GDM1 (cell line): Measurements from ENCODE around the gene NPAS2.

ENCODE experiments used
- DNase-seq: peaks from one replicate; lab custom pipeline; 2025; lab: John Stamatoyannopoulos, UW

NPAS2 gene

DNA sequence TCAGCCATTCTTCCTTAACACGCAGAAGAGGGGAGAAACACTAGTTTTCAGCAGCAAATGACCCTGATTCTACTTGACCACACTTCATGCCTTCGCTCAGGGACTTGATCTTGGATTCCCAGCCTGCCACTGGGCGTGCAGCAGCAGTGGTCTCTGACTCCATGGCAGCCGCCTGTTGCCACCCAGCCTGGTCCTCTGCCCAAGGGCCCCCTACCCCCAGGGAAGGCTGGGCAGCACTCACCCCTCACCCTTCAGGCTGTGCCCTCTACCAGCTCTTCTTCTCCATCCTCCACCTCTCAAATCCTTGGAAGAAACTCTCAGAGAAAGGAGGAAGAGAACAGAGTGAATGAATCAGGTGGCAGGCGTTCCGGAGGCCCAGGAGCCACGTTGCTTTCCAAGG is 150.1 kb downstream of the NPAS2 start:
- DNase-seq = no peak

DNA sequence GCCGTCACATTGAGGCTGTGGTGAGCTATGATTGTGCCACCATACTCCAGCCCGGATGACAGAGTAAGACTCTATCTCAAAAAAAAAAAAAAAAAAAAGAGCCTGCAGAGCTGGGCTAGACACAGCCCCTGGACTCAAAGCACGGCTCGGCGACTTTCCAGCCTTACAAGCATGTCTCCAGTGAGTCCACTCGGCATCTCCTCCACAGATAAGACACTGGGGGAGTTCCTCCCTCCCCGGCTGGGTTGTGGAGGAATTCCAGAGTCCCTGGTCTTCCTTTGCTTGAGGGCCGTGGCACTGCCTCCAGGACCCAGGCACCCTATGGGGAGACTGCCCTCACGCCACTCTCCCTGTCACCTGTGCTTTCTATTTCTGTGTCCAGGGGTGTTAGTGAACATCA is 151.3 kb downstream of the NPAS2 start:
- no peak for DNase-seq

DNA sequence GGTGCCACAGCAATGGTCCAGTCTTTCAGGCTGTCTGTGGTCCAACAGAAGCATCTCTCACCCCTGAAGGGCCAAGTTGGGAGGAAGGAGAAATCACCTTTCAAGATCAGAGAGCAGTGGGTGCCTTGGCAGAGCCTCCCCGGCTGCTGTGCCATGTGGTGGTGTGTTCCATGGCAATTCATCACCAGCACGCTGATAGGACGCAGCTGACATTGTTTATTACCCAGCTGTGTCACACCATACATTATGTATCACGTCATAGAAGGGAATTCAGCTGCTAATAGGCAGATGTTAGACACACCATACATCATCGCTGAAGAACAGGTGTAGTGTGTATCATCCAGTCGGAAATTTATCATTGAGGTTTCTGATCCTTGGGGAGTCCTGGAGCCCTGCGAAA is 152.5 kb downstream of the NPAS2 start:
- no peak for DNase-seq

DNA sequence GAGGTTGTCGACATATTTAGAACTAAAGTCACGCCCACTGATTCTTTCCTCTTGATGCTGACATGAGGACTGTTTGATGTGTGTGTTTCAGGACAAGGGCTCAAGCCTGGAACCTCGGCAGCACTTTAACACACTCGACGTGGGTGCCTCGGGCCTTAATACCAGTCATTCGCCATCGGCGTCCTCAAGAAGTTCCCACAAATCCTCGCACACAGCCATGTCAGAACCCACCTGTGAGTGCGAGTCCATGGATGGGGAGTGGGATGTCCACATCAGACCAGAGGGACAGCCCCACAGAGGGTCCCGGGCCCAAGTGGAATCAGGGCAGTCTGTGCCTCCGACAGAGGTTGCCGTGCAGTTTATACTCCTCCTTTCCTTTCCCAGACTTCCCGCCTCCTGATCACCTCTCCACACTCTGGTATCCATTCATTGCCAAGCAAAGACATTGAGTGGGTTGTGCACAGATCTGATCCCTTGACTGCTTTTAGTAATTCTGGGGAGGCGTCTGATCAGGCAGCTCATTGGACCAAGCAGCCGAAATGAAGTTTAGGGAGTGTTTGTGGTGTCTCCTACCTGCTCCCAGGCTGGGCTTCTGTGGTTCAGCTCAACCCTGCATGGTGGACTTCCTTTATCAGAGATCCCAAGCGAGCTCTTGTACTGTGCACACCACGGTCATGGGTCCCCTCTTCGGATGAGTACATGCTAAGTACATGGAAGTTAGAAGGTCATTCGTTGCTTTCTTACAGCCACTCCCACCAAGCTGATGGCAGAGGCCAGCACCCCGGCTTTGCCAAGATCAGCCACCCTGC is 155.0 kb downstream of the NPAS2 start:
- no peak for DNase-seq

DNA sequence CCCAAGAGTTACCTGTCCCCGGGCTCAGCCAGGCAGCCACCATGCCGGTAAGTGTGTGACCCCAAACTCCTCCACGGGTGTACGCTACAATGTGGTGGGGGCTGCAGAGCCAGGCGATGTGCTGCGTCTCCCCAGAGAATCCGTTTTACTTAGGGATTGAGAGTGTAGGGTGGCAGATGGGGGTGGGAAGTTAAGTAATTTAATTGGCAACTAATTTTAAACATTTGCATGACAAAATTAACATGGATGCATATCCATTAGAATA is 155.5 kb downstream of the NPAS2 start:
- DNase-seq = no peak

DNA sequence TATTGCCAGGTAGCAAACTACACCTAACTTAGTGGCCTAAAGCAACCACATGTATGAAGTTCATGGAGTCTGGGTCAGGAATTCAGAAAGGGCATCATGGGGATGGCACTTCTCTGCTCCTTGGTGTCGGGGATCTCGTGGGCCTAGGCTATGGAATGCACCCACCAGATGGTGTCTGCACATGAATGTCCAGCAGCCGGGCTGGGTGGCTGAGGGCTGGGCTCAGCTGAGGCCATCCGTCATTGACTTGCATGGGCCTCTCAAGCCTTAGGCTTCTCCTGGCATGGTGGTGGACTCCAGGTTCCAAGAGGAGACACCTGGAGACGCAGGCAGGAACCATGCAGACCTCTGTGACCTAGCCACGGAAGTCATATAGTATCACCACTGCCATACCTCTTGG is 156.1 kb downstream of the NPAS2 start:
- no peak for DNase-seq

DNA sequence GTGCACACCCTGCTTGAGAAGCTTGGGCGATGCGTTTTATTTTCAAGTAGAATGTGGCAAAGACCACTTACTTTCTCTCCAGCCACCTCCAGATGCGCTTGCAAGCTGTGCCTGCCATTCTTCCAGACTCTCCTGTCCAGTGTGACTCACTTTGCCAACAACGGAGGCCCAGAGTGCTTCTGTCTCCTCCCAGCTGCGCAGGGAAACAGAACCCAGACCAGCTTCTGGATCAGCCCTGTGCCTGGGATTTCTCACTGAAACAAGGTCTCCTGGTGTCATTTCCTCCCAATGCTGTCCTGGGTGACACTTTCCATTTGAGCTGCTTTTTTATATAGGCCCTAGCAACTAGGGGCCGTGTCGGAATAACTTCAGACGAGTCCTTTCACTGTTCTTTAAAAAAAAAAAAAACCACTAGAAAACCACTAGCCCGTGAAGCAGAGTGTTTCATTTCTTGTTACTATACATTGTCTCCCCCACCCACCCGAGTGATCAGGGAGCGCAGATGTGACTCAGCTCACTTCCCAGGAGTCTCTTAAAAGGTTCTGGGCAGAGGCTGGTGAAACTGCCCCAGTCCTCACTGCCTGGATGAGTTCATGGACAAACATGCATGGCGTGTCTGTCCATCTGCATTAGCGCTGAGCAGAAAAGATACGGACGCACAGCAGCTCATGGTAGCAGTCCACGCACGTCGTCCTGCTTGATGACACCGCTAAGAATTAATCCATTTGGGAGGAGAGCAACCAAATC is 156.9 kb downstream of the NPAS2 start:
- no peak for DNase-seq

DNA sequence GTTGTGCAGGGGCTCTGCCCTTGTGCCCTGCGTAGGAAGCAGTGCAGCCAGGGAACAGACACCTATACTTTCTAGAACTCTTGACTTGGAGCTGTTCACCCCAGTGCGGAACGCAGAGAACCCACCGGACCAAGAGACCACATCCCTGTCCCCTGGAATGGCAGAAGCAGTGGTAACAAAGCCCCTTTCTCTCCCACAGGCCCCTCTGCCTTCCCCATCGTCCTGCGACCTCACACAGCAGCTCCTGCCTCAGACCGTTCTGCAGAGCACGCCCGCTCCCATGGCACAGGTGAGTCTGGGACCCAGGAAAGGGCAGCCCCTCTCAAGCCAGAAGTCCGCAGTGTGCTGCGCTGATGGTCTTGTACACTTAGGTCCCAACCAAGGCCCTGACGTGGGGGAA is 157.6 kb downstream of the NPAS2 start:
- DNase-seq = no peak

DNA sequence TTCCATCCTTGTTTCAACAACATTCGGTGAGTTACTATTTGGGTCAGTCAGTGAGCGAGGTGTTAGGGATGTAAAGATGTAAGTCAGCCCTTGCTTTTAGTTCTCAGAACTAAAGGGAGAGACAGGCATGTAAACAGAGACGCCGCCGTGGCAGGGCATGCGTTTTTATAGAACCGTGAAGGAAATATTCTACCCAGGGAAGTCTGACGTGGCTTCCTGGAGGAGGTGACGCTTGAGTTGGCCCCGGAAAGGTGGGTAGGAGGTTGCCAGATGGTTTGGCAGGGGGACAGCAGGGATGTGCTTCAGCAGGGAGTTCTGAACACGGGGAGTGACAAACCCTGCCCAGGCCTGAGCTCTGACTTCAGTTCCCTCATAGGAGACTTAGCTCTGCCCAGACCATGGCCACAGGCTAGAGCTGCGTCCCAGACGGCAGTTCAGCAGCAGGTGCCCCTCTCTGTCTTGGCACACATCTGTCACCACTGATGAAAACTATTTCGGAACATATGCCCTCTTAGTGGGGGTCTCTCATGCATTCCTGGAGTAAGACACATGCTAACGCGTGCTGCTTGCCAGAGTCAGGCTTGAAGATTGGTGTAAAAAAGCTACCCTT is 158.7 kb downstream of the NPAS2 start:
- peak; percentile 9 for DNase-seq

DNA sequence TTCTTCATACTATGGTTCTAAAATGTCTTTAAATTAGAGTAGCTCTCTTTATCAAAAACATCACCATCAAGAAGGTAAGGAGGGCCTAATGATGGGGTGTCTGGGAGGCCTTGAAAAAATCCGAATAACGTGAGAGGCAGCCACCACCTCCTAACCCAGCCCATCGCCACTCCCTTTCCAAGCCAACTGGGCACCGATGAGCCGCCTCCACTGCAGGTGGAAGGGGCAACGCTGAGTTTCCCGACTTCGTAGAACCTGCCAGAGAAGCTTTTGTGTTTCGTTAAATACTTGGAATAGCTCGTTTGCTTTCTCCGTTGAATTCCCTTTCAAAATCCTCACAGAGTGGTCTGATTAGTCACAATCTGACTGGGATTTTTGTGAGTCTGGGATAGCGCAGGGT is 160.1 kb downstream of the NPAS2 start:
- no peak for DNase-seq

DNA sequence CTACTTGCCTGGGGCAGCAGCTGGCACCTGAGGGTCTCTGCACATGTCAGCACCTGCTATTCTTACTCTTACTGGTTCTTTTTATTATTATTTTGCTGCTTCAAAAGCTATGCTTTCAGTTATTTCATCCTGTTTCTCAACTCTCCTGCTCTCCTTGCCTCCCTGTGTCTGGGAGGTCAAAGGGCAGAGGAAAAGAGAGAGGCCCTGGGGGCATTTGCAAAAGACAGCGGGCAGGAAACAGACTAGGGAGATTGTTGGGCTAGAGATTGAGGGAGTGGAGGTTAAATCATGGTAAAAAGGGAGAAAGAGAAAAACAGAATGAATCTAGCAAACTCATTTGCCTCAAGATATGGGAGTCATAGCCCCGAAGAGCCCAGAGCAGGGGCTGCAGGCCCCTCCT is 161.1 kb downstream of the NPAS2 start:
- no peak for DNase-seq

DNA sequence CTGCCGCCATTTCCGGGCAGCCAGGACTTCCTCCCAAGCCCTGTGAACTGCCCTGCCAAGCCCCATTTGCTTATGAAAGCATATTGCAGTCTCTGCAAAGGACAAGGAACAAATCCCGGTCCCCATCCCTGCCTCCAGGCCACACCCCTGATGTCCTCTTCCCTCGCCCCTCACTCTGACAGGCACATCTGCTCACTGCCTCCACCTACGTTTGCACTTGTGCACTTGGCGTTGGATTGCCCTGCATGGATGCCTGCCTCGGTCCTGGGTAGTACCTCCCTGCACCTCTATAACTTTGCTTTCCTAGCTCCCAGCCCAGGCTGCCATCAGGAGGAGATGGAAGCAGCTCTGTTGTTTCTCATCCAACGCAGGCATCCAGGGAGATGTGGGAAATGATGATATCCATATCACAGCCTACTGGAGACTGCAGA is 162.5 kb downstream of the NPAS2 start:
- DNase-seq = no peak

DNA sequence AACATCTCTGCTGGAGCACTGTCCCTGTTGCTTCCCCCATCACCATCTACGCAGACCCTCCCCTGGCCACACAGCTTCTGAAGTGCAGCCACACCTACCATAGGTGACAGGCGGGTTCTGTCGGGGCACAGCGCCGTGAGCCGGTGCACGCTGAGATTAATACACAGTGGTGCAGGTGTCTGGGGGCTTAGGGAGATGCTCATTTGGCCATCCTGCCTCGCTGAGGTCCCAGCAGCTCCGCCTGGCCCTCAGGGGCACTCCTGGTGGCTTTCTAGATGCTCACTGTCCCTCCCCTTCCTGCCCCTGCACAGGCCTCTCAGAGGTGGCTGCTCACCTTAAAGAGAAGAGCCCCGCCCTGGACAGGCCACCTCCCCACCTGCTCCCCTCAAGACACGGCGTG is 163.3 kb downstream of the NPAS2 start:
- no peak for DNase-seq

DNA sequence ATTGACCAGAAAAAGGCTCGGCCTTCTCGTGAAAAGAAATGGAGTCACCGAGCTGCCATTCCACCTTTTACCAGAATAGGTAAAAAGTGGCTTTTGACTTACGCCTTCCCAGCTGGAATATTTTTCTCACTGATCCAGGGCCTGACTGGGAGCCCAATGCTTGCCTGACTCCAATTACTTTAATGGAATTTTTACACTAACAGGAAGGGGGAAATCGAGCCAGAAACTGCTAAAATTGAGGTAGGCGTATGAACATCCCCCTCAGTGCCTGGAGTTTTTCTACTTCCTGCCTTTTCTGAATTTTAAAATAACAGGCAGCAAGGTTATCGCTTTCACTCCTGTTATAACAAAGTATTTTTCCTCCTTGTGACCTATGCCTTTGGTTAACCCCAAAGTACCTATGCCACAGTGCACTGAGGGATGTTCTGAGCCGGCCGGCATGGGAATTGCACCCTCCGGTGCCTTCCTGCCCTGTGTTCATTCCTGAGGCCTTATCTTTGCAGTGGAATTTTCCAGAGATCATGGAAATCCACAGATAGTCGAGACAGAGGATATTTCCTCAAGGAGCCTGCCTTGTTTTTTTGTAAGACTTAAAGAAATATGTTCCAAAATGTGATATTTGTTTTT is 163.9 kb downstream of the NPAS2 start:
- no peak for DNase-seq

DNA sequence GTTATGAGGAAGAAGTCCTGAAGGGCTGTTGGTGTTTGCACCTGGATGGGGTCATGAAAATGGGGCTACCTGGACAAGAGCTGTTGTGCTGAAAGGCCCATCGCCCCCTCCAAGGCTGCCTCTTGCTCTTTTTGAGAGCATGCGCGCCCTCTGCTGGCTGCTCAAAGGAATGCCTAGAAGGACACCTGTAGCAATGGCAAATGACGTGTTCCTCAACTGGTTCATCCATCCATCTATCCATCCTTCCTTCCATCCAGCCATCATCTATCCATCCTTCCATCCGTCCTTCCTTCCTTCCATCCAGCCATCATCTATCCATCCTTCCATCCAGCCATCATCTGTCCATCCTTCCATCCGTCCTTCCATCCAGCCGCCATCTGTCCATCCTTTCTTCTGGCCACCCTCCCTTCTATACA is 165.0 kb downstream of the NPAS2 start:
- peak; percentile 18 for DNase-seq

DNA sequence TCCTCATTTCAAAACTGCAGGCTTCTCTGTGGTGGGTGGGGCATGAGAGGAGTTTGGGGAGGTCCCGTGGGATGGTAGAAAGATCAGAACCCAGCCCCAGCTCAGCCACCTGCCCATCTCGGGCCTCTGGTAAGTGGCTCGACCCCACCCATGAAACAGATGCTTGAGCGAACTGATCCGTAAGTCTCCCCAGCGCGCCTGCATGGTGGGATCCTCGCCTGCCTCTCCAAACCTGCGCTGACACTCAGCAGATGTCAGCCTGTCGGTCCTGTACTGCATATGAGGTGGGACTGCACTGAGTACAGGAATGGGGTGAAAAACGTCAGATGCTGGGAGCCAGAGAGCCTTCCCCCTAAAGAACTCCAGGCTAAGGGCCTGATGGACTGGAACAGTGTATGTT is 166.2 kb downstream of the NPAS2 start:
- no peak for DNase-seq

DNA sequence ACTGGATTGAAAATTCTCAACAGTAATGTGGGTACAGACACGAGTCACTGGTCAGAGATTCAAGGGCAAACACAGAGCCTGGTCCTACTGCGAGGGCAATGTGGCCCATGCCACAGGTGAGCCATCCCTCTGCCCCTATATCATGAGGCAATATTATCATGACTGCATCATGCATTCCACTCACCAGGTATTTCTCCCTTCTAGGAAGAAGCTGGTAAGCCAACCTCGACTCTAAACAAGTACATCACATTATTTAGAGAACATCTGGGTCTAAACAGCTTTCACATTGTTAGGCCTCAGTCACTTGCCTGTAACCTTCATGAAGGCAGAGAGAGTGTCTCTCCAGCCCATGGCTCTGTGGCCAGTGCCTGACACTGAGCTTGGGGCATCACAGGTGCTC is 167.6 kb downstream of the NPAS2 start:
- no peak for DNase-seq

DNA sequence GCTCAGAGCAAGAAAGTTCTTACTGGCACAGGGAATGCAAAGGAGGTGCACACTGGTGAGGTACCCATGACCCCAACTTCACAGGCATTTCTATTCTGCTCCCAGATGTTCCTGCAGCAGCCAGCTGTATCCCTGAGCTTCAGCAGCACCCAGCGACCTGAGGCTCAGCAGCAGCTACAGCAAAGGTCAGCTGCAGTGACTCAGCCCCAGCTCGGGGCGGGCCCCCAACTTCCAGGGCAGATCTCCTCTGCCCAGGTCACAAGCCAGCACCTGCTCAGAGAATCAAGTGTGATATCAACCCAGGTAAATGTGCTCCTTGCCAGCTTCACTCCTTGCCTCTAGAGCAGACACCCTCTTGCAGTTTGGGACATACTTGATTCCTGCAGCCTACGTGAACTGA is 168.0 kb downstream of the NPAS2 start:
- no peak for DNase-seq

DNA sequence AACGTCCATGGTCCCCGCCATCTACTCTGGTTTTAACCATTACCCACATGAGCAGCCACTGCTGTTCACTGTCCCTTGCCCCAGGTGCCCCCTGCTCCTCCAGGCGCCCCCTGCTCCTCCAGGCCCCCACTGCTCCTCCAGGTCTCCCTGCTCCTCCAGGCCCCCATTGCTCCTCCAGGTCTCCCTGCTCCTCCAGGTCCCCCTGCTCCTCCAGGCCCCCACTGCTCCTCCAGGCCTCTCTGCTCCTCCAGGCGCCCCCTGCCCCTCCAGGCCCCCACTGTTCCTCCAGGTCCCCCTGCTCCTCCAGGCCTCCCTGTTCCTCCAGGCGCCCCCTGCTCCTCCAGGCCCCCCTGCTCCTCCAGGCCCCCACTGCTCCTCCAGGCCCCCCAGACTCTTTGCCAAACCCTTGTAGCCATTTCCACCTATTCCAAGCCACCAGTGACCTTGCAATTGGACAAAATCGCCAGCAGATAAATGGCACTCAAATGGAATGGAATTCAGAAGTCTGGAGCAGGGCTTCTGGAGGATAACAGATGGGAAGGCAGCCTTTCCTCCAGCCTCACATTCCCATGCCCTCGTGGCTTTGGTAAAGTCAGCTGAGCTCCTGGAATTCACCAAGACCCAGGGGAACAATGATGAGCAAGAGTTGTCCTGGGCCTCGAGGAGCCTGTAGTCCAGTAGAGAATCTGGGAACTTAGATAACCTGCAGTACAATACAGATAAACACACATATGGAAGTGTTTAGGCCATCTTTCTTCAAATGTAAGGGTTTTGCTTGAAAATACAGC is 168.9 kb downstream of the NPAS2 start:
- no peak for DNase-seq

DNA sequence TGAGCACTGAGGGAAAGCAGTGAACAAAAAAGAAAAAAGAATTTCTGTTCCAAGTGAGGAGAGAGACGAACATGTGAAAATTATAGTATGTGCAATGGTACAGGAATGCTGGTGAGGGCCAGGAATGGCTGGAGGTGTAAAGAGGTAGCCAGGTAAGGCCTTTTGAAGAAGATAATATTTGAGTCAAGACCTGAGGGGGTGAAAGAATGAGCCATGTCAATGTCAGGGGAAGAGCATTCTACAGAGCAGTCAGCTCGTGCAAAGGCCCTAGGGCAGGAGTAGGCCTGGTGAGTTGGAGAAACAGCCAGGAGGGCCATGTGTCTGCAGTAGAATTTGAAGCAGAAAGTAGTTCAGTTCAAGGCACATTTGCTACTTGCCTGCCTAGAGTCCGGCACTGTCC is 169.7 kb downstream of the NPAS2 start:
- DNase-seq = no peak

DNA sequence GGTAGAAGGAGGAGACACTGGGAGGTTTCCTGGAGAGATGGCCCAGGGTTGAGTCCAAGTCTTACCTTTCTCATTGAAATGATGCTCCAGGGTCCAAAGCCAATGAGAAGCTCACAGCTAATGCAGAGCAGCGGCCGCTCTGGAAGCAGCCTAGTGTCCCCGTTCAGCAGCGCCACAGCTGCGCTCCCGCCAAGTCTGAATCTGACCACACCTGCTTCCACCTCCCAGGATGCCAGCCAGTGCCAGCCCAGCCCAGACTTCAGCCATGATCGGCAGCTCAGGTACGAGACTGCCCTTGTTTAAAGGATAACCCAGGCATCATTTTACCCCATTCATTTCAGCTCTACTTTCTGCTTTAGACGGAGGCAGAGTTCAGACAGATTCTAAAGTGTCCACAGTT is 170.2 kb downstream of the NPAS2 start:
- DNase-seq = no peak
